A673 (cell line): Measurements from ENCODE around the gene SELENOF.

ENCODE experiments used
- EZH2 ChIP-seq: fragments of 200-600 bp; sonication (generic); IDR thresholded peaks from 2 replicates; pipeline ENCODE4 v1.6.1; 2017; ENCODE audit warnings: borderline replicate concordance, low read depth, mild to moderate bottlenecking, mixed read lengths, antibody characterized with exemption, low read length; ENCODE audit not compliant: poor library complexity, severe bottlenecking
- TF ChIP-seq, protein P1 (sequence below): fragments of 300-800, 200-600 bp; sonication (generic); conservative IDR thresholded peaks from 2 replicates; pipeline ENCODE4 v1.5.1; 2017; ENCODE audit warnings: low read depth, mild to moderate bottlenecking, antibody characterized with exemption, low read length, moderate library complexity, mixed read lengths

DNA sequence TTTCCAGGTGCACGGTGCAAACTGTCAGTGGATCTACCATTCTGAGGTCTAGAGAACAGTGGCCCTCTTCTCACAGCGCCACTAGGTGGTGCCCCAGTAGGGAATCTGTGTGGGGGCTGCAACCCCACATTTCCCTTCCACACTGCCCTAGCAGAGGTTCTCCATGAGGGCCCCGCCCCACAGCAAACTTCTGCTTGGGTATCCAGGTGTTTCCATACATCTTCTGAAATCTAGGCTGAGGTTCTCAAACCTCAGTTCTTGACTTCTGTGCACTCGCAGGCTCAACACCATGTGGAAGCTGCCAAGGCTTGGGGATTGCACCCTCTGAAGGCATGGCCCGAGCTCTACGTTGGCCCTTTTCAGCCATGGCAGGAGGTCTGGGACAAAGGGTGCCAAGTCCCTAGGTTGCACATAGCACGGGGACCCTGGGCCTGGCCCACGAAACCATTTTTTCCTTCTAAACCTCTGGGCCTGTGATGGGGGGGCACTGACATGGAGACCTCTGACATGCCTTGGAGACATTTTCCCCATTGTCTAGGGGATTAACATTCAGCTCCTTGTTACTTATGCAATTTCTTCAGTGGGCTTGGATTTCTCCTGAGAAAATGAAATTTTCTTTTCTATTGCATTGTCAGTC is 10.5 kb upstream of the SELENOF start:
- TF ChIP-seq, protein P1, sequence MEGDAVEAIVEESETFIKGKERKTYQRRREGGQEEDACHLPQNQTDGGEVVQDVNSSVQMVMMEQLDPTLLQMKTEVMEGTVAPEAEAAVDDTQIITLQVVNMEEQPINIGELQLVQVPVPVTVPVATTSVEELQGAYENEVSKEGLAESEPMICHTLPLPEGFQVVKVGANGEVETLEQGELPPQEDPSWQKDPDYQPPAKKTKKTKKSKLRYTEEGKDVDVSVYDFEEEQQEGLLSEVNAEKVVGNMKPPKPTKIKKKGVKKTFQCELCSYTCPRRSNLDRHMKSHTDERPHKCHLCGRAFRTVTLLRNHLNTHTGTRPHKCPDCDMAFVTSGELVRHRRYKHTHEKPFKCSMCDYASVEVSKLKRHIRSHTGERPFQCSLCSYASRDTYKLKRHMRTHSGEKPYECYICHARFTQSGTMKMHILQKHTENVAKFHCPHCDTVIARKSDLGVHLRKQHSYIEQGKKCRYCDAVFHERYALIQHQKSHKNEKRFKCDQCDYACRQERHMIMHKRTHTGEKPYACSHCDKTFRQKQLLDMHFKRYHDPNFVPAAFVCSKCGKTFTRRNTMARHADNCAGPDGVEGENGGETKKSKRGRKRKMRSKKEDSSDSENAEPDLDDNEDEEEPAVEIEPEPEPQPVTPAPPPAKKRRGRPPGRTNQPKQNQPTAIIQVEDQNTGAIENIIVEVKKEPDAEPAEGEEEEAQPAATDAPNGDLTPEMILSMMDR: no peak
- TF ChIP-seq EZH2: no peak
